GM23248 (cell line): Measurements from ENCODE around the gene TASL. TPM values are rescaled to one million over a fixed set of nuclear protein-coding genes. Genes with fewer than 3 reads are reported as not detected.

ENCODE experiments used
- DNase-seq: peaks from one replicate; pipeline ENCODE4 v3.0.0-alpha.2; 2015
- H2AFZ ChIP-seq: fragments of 200-600 bp; sonication (generic); 2 replicates; pipeline ENCODE4 v1.6.1; 2016; ENCODE audit warnings: antibody characterized with exemption
- H3F3A ChIP-seq: fragments of 200-600 bp; sonication (generic); 2 replicates; pipeline ENCODE4 v1.6.1; 2016; ENCODE audit warnings: mild to moderate bottlenecking, antibody characterized with exemption, mixed run types; ENCODE audit not compliant: insufficient read depth
- H3K27ac ChIP-seq: fragments of 200-600 bp; sonication (generic); 2 replicates; pipeline ENCODE4 v1.5.1; 2016; ENCODE audit warnings: mild to moderate bottlenecking
- H3K27me3 ChIP-seq: fragments of 200-600 bp; sonication (generic); replicated peaks from 2 replicates; pipeline ENCODE4 v1.6.1; 2016; ENCODE audit warnings: mild to moderate bottlenecking; ENCODE audit not compliant: insufficient read depth
- H3K36me3 ChIP-seq: fragments of 200-600 bp; sonication (generic); 2 replicates; pipeline ENCODE4 v1.6.1; 2016; ENCODE audit warnings: low read depth, mild to moderate bottlenecking
- H3K4me1 ChIP-seq: fragments of 200-600 bp; sonication (generic); 2 replicates; pipeline ENCODE4 v1.6.1; 2016; ENCODE audit warnings: mild to moderate bottlenecking; ENCODE audit not compliant: insufficient read depth
- H3K4me2 ChIP-seq: fragments of 200-600 bp; sonication (generic); one replicate; pipeline ENCODE4 v1.6.1; 2016; ENCODE audit warnings: mild to moderate bottlenecking; ENCODE audit not compliant: unreplicated experiment
- H3K4me3 ChIP-seq: fragments of 200-600 bp; sonication (generic); 2 replicates; pipeline ENCODE4 v1.5.1; 2016; ENCODE audit warnings: mild to moderate bottlenecking
- H3K79me2 ChIP-seq: fragments of 200-600 bp; sonication (generic); 2 replicates; pipeline ENCODE4 v1.6.1; 2016; ENCODE audit warnings: mild to moderate bottlenecking; ENCODE audit not compliant: insufficient read depth
- H3K9ac ChIP-seq: fragments of 200-600 bp; sonication (generic); 2 replicates; pipeline ENCODE4 v1.6.1; 2016; ENCODE audit warnings: mild to moderate bottlenecking
- H3K9me2 ChIP-seq: fragments of 200-600 bp; sonication (generic); 2 replicates; pipeline ENCODE4 v1.6.1; 2016; ENCODE audit warnings: mixed run types, mild to moderate bottlenecking, moderate library complexity; ENCODE audit not compliant: insufficient read depth
- H3K9me3 ChIP-seq: fragments of 200-600 bp; sonication (generic); one replicate; pipeline ENCODE4 v1.6.1; 2017; ENCODE audit warnings: low read depth
- H4K20me1 ChIP-seq: fragments of 200-600 bp; sonication (generic); 2 replicates; pipeline ENCODE4 v1.6.0; 2016; ENCODE audit not compliant: insufficient read depth
- EZH2 ChIP-seq: fragments of 200-600 bp; sonication (generic); IDR thresholded peaks from 2 replicates; pipeline ENCODE4 v1.6.1; 2018; ENCODE audit warnings: antibody characterized with exemption, mild to moderate bottlenecking; ENCODE audit not compliant: insufficient read depth, poor library complexity, severe bottlenecking
- EZH2phosphoT487 ChIP-seq: fragments of 200-600 bp; sonication (generic); IDR thresholded peaks from 2 replicates; pipeline ENCODE4 v1.6.1; 2018; ENCODE audit warnings: antibody characterized with exemption, moderate library complexity, mild to moderate bottlenecking, low read depth; ENCODE audit not compliant: insufficient read depth
- WGBS, 2 experiments: methylation state at CpG; one replicate each; pipeline ENCODE4 v1.1.6; 2015 to 2017; ENCODE audit warnings: low lambda C conversion rate in 2 of 2, low coverage in 1 of 2; ENCODE audit errors: missing lambda C conversion rate in 2 of 2; 5-methylcytosine and 5-hydroxymethylcytosine counted together
- in situ Hi-C: fragments of 300-500 bp; cut with MboI; formaldehyde crosslinking; loops from 2 replicates; pipeline ENCODE4 v1.15.0; 2020
- polyA plus RNA-seq: library from polyadenylated mRNA; unstranded; fragments of >200 nt; fragmentation: Nextera tagmentation; extraction: Ambion mirVana; gene quantifications from 2 replicates; pipeline ENCODE4 v1.2.1, GENCODE V29; 2016
- small RNA-seq: library from RNA; depleted of rRNA; stranded (forward); fragments of <200 nt; gene quantifications from one replicate; pipeline ENCODE3, GENCODE V24; 2014; ENCODE audit warnings: low read depth, low replicate concordance
- total RNA-seq: library from RNA; depleted of rRNA; stranded (reverse); fragments of >200 nt; shearing (Covaris generic); gene quantifications from 2 replicates; pipeline ENCODE4 v1.2.3, GENCODE V29; 2014; rRNA removed

The TASL gene
- total and polyA plus RNA-seq, 2 experiments from 2014 or later, result not detected

DNA sequence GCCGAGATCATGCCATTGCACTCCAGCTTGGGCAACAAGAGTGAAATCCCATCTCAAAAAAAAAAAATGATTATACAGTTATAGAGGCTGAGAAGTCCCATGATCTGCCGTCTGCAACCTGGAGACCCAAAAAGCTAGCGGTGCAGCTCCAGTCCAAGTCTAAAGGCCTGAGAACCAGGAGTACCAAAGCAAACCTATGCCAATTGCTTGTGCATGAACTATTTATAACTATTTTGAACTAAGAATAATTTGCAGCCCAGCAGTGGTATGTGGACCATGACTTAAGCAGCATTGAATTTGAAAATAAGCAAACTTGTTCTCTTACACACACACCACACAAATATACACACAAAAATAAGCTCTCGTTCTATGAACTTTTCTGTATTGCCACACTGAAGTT lies 51.8 kb downstream of the TASL start:
- WGBS, 2 experiments, result 83 to 93% methylated on average over 4 of the region's 4 CpGs

DNA sequence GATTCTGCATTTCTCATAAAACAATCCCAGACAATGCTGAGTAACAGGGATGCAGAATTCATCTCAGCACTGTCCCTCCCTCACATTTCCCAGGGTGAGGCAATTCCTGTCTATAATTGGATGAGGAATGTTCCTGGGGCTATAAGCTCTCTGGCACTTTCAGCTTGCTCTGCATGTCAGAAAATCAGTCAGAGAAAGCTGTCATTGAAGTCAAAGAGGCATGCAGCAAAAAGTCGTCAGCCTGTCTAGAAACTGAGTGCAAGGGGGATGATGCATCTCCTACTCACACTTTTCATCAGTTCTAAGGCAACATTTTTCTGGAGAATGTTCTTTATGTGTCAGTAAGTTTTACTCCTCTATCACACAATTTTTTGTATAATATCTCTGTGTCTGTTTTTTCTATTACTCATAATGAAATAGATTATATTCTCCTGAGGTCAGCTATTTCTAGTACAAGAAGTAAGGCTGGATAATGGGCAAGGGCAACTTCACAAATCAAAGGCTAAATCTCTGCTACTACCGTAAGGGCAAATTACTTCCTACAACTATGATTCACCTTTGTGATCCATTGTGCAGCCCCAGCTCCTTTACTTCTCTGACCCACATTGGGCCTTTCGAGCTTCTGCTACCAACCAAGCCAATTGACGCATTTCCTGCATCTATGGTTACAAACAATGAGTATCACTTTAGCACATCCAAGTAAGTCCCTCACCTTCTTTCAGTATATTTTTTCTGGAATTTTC lies 56.0 kb downstream of the TASL start:
- in situ Hi-C loops, result no loop called here
- peak overlapping the region; percentile 72 for H3K9ac ChIP-seq
- no peaks in the 10 kb centered on the region for H3K9me3 ChIP-seq
- peak overlapping the region; percentile 76 for H3K4me2 ChIP-seq
- peaks cover 34% of the 10 kb centered on the region for H3K4me1 ChIP-seq
- peak overlapping the region; percentile 42; the same call in 1 of the 2 replicates for H3K4me3 ChIP-seq
- H3F3A ChIP-seq, result peaks cover 21% of the 10 kb centered on the region; the same call in 1 of the 2 replicates
- WGBS, 2 experiments, result 6 to 8% methylated on average over 4 of the region's 4 CpGs
- no peaks in the 10 kb centered on the region for H3K9me2 ChIP-seq
- no peaks in the 10 kb centered on the region for H3K79me2 ChIP-seq
- DNase-seq, result peak; percentile 85
- no peaks in the 10 kb centered on the region for H4K20me1 ChIP-seq
- no peaks in the 10 kb centered on the region for H3K36me3 ChIP-seq
- H2AFZ ChIP-seq, result no peak overlapping the region
- peak overlapping the region; percentile 96 for H3K27ac ChIP-seq
- no peak for TF ChIP-seq EZH2phosphoT487
- TF ChIP-seq EZH2, result no peak
- H3K27me3 ChIP-seq, result no peaks in the 10 kb centered on the region

More for the DNA sequence above, 51.8 kb downstream of the TASL start:
- Histone ChIP-seq H4K20me1 (no peaks in the 10 kb centered on the region), H3K36me3 (no peaks in the 10 kb centered on the region), H3K4me3 (no peak overlapping the region), H3K27me3 (no peaks in the 10 kb centered on the region), H3K4me1 (peaks cover 20% of the 10 kb centered on the region), H3K9ac (no peak overlapping the region), H2AFZ (no peak overlapping the region), H3K9me2 (no peaks in the 10 kb centered on the region), H3F3A (peaks cover 24% of the 10 kb centered on the region), H3K9me3 (no peaks in the 10 kb centered on the region), H3K79me2 (no peaks in the 10 kb centered on the region), H3K27ac (no peak overlapping the region), H3K4me2 (no peak overlapping the region)
- TF ChIP-seq EZH2phosphoT487, result no peak
- no peak for TF ChIP-seq EZH2
- DNase-seq, result no peak
- in situ Hi-C loops, result no loop called here

GRCh38 chrX:30513284-30513683 lies 64.3 kb downstream of the TASL start:
- TF ChIP-seq EZH2phosphoT487 (no peak), EZH2 (no peak)
- in situ Hi-C loops, result no loop called here
- Histone ChIP-seq H3F3A (no peaks in the 10 kb centered on the region), H3K4me1 (peaks cover 16% of the 10 kb centered on the region), H3K9me3 (no peaks in the 10 kb centered on the region), H3K9ac (no peak overlapping the region), H3K4me2 (no peak overlapping the region), H4K20me1 (no peaks in the 10 kb centered on the region), H3K27me3 (no peaks in the 10 kb centered on the region), H2AFZ (no peak overlapping the region), H3K79me2 (no peaks in the 10 kb centered on the region), H3K4me3 (no peak overlapping the region), H3K36me3 (no peaks in the 10 kb centered on the region), H3K27ac (no peak overlapping the region), H3K9me2 (no peaks in the 10 kb centered on the region)
- 42 to 54% methylated on average over 3 of the region's 3 CpGs for WGBS, 2 experiments
- DNase-seq, result peak; percentile 12

Small RNAs within 50 kb of the gene (small RNA-seq; reads per million reads assigned to genes)
- not detected for gene CKS1BP6

Other genes with a start within 250 kb of the TASL start
- gene GK, start 75.7 kb upstream of the TASL start, total RNA-seq, result 10.4 and 11.8 TPM in 2 replicates
- gene GK, start 75.7 kb upstream of the TASL start, polyA plus RNA-seq, result 15.2 and 16.9 TPM in 2 replicates